Endothelial cell of umbilical vein (primary cell): ENCODE results near the gene NXF1. TPM values are rescaled to one million over a fixed set of nuclear protein-coding genes. Genes with fewer than 3 reads are reported as not detected.

Experiments
- BruUV-seq: library from RNA; stranded (reverse); fragments of 400-500 nt; replicated peaks from 2 replicates; lab custom pipeline; 2021; lab: Mats Ljungman, UMichigan
- CTCF ChIA-PET: fragments of 300-600, 350-600 bp; sonication (Branson Sonifier 250); formaldehyde crosslinking; loops from one replicate; lab custom pipeline; 2021; ENCODE audit warnings: antibody characterized with exemption, inconsistent platforms; lab: Charles Lee
- POLR2A ChIA-PET: fragments of 300-600, 350-600 bp; sonication (Branson Sonifier 250); formaldehyde crosslinking; loops from one replicate; lab custom pipeline; 2021; ENCODE audit warnings: antibody characterized with exemption, inconsistent platforms; lab: Charles Lee
- DNase-seq: peaks from one replicate; pipeline ENCODE4 v3.0.0-alpha.2; 2011; ENCODE audit warnings: low read depth, low spot score
- FAIRE-seq: peaks from 2 replicates; lab custom pipeline; 2011; peaks lifted over from hg19 to GRCh38; lab: Jason Lieb, UNC
- H2AFZ ChIP-seq: 2 replicates; pipeline ENCODE4 v1.6.0; 2012; ENCODE audit warnings: low read depth, low read length, control low read depth, inconsistent platforms
- H3K27ac ChIP-seq: 2 replicates; pipeline ENCODE4 v1.5.1; 2011; ENCODE audit warnings: low read depth, mild to moderate bottlenecking, control low read depth, low read length, moderate library complexity; ENCODE audit not compliant: insufficient read depth
- H3K27me3 ChIP-seq, 2 experiments: 2 replicates each; pipeline versions ENCODE4 v1.6.0 to v1.6.1; 2011; ENCODE audit warnings: low read length in 2 of 2, mixed read lengths in 1 of 2; ENCODE audit not compliant: control insufficient read depth in 2 of 2, insufficient read depth in 2 of 2
- H3K36me3 ChIP-seq, 2 experiments: 2 replicates in 1 of 2; 3 replicates in 1 of 2; pipeline ENCODE4 v1.5.1; 2011; ENCODE audit warnings: low read length in 2 of 2, mild to moderate bottlenecking in 1 of 2, moderate library complexity in 1 of 2; ENCODE audit not compliant: control insufficient read depth in 2 of 2, insufficient read depth in 2 of 2; ENCODE audit errors: extremely low read depth in 1 of 2
- H3K4me1 ChIP-seq: 3 replicates; pipeline ENCODE4 v1.5.1; 2011; ENCODE audit warnings: mild to moderate bottlenecking, low read length; ENCODE audit not compliant: control insufficient read depth, insufficient read depth; ENCODE audit errors: extremely low read depth
- H3K4me2 ChIP-seq: 2 replicates; pipeline ENCODE4 v1.6.1; 2011; ENCODE audit warnings: low read length, control low read depth, mixed read lengths; ENCODE audit not compliant: insufficient read depth
- H3K4me3 ChIP-seq, 3 experiments: fragments of 200-600 bp in 1 of 3; sonication (generic), shearing (Covaris generic) in 1 of 3; replicated peaks in 1 of 3; 2 replicates each; pipeline ENCODE4 v1.5.1; 2011 to 2016; ENCODE audit warnings: control low read depth in 3 of 3, low read length in 3 of 3, mild to moderate bottlenecking in 2 of 3, inconsistent platforms in 1 of 3, low read depth in 1 of 3, moderate library complexity in 1 of 3; ENCODE audit not compliant: insufficient read depth in 1 of 3
- H3K79me2 ChIP-seq: 2 replicates; pipeline ENCODE4 v1.6.0; 2012; ENCODE audit warnings: low read length, inconsistent platforms; ENCODE audit not compliant: control insufficient read depth, insufficient read depth
- H3K9ac ChIP-seq: replicated peaks from 2 replicates; pipeline ENCODE3; 2011; ENCODE audit warnings: low read length, control low read depth; ENCODE audit not compliant: insufficient read depth; ENCODE audit errors: extremely low read depth
- H3K9me1 ChIP-seq: replicated peaks from 3 replicates; pipeline ENCODE4 v1.6.0; 2011; ENCODE audit warnings: mild to moderate bottlenecking, low read length; ENCODE audit not compliant: control insufficient read depth, insufficient read depth; ENCODE audit errors: extremely low read depth
- H3K9me3 ChIP-seq: replicated peaks from 2 replicates; pipeline ENCODE4 v1.5.1; 2012; ENCODE audit warnings: low read length, inconsistent platforms; ENCODE audit not compliant: control insufficient read depth, insufficient read depth
- H4K20me1 ChIP-seq: replicated peaks from 2 replicates; pipeline ENCODE3; 2011; ENCODE audit warnings: mild to moderate bottlenecking, low read length; ENCODE audit not compliant: control insufficient read depth, insufficient read depth; ENCODE audit errors: extremely low read depth
- FOS ChIP-seq: IDR thresholded peaks from 2 replicates; pipeline ENCODE4 v1.6.1; 2011; ENCODE audit warnings: mild to moderate bottlenecking, low read length, moderate library complexity, borderline replicate concordance; ENCODE audit not compliant: insufficient read depth
- GATA2 ChIP-seq: IDR thresholded peaks from 2 replicates; pipeline ENCODE4 v1.7.0; 2011; ENCODE audit warnings: low read depth, mild to moderate bottlenecking, moderate library complexity, mixed read lengths, low read length; ENCODE audit not compliant: insufficient read length, insufficient read depth
- JUN ChIP-seq: IDR thresholded peaks from 2 replicates; pipeline ENCODE4 v1.6.1; 2011; ENCODE audit warnings: borderline replicate concordance, low read depth; ENCODE audit not compliant: insufficient read length, insufficient read depth
- MYC ChIP-seq: IDR thresholded peaks from one replicate; pipeline ENCODE4 v1.6.1; 2011; ENCODE audit warnings: mild to moderate bottlenecking, low read depth, low read length
- POLR2A ChIP-seq: IDR thresholded peaks from 2 replicates; pipeline ENCODE4 v1.6.1; 2012; ENCODE audit warnings: low read depth, mild to moderate bottlenecking, control low read depth, low read length
- POLR2AphosphoS5 ChIP-seq: IDR thresholded peaks from 2 replicates; pipeline ENCODE4 v1.6.1; 2012; ENCODE audit warnings: low read depth, mild to moderate bottlenecking, control low read depth, low read length, moderate library complexity; ENCODE audit not compliant: insufficient read depth
- dilution Hi-C: fragments of 300-500 bp; cut with MboI; formaldehyde crosslinking; loops from one replicate; pipeline ENCODE4 v1.15.0; 2019; ENCODE audit warnings: low sequenced_read_pairs; ENCODE audit not compliant: extremely low pct_ligation_motif_present
- intact Hi-C: fragments of 100-400 bp; cut with micrococcal nuclease; formaldehyde crosslinking; loops from one replicate; pipeline ENCODE4 v1.10.0; 2022
- polyA plus RNA-seq, 4 experiments: library from polyadenylated mRNA; depleted of rRNA in 3 of 4; stranded (reverse) in 3 of 4; unstranded in 1 of 4; fragments of >200 nt; gene quantifications; 2 replicates each; pipeline versions ENCODE4 v1.2.1 to v1.2.3, GENCODE V29; 2011 to 2012; ENCODE audit warnings: missing spikeins in 1 of 4
- total RNA-seq: library from RNA; stranded (reverse); gene quantifications from 2 replicates; pipeline ENCODE4 v1.2.3, GENCODE V29; 2021
- TF ChIP-seq, protein P1 (sequence below): IDR thresholded peaks from 2 replicates; pipeline ENCODE4 v1.6.1; 2011; ENCODE audit not compliant: insufficient read depth, insufficient read length
- TF ChIP-seq, protein P2 (sequence below), 2 donors: IDR thresholded peaks; 1 replicate in 1 of 2; 2 replicates in 1 of 2; pipeline ENCODE4 v1.5.1; 2011; ENCODE audit warnings: low read length in 2 of 2, mild to moderate bottlenecking in 2 of 2, moderate library complexity in 2 of 2, control low read depth in 1 of 2, inconsistent platforms in 1 of 2, low read depth in 1 of 2; ENCODE audit not compliant: insufficient read depth in 1 of 2; ENCODE audit errors: extremely low read depth in 1 of 2

The NXF1 gene
- total and polyA plus RNA-seq, 2 donors (not counting 3 experiments of a cell fraction or from before 2014, with no cell fraction given): 74.4 to 101 TPM

DNA sequence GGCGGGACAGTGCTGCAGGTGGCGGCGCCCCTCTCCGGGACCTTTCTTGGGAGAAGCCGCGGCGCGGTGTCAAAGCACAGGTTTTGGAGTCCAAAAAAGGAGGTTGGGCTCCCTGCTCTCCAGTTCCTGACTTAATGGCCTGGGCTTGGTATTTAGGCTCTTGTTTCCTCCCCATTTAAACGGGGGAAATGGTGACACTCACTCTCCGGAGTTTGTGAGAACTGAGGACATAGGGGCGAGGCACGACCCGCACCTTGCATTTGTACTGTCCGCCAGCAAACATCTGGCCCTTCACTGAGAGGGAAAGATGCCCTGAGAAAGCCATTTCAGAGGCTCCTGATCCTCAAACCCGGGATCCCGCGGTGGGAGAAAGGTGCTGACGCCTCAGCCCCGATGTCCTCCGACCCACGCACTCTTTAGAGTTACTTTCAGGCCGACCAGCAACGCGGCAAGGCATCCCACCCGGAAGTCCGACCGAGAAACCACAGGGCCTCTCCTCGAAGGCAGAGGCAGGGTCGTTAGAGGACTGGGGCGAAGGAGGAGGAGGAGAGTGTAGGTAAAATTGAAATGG lies 37.0 kb upstream of the NXF1 start:
- H3K27me3 ChIP-seq: no peaks in the 10 kb centered on the region
- no peaks in the 10 kb centered on the region for H4K20me1 ChIP-seq
- H3K9me1 ChIP-seq: no peaks in the 10 kb centered on the region
- TF ChIP-seq FOS: no peak
- no peak for TF ChIP-seq POLR2A
- no peak for TF ChIP-seq GATA2
- TF ChIP-seq MYC: no peak
- no peak for TF ChIP-seq POLR2AphosphoS5
- TF ChIP-seq JUN: no peak
- TF ChIP-seq, protein P1, sequence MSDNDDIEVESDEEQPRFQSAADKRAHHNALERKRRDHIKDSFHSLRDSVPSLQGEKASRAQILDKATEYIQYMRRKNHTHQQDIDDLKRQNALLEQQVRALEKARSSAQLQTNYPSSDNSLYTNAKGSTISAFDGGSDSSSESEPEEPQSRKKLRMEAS: no peak
- TF ChIP-seq, protein P2, sequence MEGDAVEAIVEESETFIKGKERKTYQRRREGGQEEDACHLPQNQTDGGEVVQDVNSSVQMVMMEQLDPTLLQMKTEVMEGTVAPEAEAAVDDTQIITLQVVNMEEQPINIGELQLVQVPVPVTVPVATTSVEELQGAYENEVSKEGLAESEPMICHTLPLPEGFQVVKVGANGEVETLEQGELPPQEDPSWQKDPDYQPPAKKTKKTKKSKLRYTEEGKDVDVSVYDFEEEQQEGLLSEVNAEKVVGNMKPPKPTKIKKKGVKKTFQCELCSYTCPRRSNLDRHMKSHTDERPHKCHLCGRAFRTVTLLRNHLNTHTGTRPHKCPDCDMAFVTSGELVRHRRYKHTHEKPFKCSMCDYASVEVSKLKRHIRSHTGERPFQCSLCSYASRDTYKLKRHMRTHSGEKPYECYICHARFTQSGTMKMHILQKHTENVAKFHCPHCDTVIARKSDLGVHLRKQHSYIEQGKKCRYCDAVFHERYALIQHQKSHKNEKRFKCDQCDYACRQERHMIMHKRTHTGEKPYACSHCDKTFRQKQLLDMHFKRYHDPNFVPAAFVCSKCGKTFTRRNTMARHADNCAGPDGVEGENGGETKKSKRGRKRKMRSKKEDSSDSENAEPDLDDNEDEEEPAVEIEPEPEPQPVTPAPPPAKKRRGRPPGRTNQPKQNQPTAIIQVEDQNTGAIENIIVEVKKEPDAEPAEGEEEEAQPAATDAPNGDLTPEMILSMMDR (IDR thresholded peaks at IDR 0.05; ENCODE audit: extremely low read depth in 1 of 2, insufficient read depth in 1 of 2, low read depth in 1 of 2, low read length in 2 of 2): no peak
- H3K27ac ChIP-seq: peak overlapping the region; percentile 89
- peak overlapping the region; percentile 83 for H3K9ac ChIP-seq
- DNase-seq: no peak
- POLR2A ChIA-PET: interaction anchor here (1.0 to 3.4 kb wide), 13 partner anchors 12 to 251 kb away, joined by 3 to 186 read pairs (median 8); partner anchors contain the start of genes HNRNPUL2, NXF1, TTC9C and TUT1
- H3K9me3 ChIP-seq: no peaks in the 10 kb centered on the region
- no peak for FAIRE-seq
- H3K79me2 ChIP-seq: peaks cover 19% of the 10 kb centered on the region
- dilution Hi-C loops (no loop called here), intact Hi-C loops (loop anchor here (1.0 to 5.0 kb wide), 3 partner anchors 39 to 290 kb away; partner anchors contain the start of gene TUT1)
- H3K4me2 ChIP-seq: peak overlapping the region; percentile 26
- BruUV-seq: TSS peak; percentile 68
- peak overlapping the region in 2 of 3 experiments; percentile 9 to 15 for H3K4me3 ChIP-seq
- peaks cover 0 to 2% of the 10 kb centered on the region in 2 experiments for H3K36me3 ChIP-seq
- CTCF ChIA-PET: interaction anchor here (1.6 to 3.0 kb wide), 2 partner anchors 12 to 56 kb away, joined by 6 to 27 read pairs; partner anchors contain the start of gene TMEM179B
- peak overlapping the region; percentile 76 for H2AFZ ChIP-seq
- peaks cover 7% of the 10 kb centered on the region for H3K4me1 ChIP-seq
